ENCODE data around the gene KRTAP10-3.

Gene KRTAP10-3

DNA sequence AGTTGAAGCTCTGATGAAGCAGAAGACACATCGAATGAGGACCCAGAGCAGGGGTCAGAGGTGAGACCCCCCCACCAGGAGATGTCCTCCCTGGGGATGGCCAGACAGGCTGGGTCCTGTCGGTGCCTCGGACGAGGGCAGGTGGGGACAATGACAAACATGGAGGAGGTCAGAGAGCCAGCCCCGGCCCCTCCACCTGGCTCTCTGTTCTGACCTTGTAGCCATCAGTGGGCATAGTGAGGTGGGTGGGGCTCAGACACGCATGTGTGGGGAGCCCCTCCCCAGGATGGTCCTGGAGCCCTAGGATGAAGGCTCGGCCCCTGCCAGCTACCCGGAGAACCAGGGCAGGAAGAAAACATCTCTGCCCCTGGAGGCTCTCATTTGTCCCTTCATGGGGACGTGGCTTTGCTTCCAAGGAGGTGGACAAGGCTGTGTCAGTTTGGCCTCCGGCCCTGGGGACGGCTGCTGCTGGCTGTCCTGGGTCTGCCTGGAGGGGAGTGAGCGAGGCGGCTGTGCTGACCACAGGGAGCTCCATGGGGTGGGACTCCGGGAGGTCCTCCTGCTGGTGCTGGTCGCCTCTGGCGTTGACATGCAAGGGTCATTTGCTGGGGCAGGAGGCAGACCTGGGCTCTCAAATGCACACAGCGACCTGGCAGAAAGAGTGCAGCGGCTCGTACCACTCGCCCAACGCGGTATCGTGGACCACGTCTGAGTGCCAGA, 31.2 kb upstream of the KRTAP10-3 start:
- no peak for DNase-seq

DNA sequence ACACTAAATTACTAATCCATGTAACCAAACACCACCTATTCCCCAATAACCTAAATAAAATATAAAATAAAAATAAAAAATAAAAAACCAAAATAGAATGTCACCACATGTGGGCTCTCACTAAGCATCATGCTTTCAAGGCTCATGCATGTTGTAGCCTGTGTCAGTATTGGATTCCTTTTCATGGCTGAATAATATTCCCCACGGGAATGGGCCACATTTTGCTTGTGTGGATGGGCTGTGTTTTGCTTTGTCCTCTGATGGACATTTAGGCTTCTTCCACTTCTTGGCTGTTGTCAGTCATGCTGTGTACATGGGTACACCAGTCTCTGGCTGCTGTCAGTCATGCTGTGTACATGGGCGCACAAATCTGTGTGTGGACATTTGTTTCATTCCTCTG, 30.5 kb upstream of the KRTAP10-3 start:
- no peak for DNase-seq

DNA sequence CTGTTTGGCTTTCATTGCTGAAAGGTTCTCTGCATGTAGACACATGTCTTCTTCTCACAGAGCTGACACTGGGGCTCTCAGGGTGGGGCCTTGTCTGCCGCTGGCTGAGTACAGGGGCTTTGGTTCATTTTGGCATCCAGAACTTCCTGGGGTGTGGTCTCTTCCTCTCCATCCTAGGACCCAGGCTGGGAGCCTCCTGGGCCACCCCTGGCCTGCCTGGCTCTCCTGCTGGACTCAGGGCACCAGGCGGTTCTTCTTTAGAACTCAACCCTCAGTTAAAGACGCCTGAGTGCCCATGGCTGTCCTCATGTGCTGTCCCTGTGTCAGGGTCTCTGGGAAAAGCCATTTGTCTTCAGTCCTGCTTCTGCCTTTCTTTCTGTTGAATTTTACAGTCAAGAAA, 27.3 kb upstream of the KRTAP10-3 start:
- DNase-seq: no peak

DNA sequence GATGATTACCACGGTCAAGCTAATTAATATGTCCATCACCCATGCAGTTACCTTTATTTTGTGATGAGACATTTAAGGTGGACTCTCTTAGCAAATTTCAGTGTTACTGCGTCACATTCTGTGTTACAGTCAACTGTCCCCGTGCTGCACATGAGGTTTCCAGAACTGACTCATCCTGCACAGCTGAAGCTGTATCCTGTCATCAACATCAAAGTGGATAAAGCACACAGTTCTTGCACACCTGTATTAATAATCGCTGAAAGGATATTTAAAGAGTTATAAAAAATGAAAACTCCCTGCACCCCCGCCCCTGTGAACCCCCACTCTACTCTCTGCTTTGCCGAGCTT, 25.2 kb upstream of the KRTAP10-3 start:
- no peak for DNase-seq

DNA sequence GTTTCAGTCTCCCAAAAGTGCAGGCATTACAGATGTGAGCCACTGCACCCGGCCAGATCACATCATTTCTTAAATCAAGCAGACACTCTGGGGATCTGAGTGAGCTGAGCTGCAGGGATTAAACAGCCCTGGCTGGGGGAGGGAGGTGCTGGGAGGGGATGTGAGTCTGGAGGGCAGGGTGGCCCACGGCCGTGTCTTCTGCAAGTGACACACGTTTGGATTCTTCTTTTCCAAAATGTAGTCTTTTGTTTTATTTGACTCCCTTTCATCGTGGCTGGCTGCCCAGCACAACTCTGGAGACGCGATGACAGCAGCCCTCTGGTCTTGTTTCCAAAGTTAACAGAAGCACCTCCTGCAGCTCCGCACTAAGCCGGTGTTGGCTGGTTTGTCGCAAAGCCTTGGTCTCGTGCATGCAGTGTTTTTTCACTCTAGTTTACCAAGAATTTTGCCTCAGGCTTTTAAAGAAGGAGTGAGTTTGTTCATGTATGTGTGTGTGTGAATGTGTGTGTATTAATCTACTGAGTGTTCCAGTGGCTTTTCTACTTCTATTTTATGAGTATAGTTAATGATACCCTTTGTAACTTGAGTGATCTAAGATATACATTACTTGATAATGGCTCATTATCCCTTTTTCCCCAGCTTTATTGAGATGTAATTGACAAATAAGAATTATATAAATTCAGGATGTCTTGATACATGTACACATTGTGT, 24.6 kb upstream of the KRTAP10-3 start:
- DNase-seq: peak in 1 of 2 experiments; percentile 51

DNA sequence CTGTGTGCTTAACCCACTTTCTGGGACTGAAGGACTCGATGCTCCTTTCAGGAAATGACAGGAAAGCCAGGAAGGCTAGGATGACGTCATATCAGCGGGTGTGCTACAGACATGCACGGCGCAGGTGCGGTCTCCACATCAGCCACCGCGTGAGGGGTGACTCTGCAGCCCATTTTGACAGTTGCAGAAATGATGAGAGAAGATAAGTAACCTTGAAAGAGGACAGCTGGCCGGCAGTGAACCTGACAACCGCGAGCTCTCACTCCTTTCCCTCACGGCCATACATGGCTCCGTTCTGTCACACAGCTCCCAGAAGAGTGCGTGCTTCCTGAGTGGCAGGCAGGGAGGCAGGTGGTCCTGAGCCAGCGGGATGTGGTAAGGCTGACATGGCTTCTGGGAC, 23.5 kb upstream of the KRTAP10-3 start:
- DNase-seq: no peak

DNA sequence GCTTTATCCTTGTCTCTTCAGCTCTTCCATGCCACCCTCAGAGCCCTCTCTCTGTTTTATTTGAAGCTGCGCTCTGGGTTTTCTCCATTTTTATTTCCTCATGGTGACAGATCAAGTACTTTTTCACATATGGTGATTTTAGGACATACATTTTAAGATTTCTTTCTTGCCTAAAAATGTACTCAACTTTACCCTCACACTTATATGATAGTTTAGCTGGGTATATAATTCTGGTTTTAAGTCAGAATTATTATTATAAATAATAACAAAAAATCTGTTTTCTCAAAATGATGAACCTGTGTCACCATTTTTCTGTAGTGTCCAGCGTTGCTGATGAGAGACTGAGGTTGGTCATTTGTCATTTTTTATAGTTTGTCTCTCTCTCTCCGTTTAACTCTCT, 22.6 kb upstream of the KRTAP10-3 start:
- no peak for DNase-seq

DNA sequence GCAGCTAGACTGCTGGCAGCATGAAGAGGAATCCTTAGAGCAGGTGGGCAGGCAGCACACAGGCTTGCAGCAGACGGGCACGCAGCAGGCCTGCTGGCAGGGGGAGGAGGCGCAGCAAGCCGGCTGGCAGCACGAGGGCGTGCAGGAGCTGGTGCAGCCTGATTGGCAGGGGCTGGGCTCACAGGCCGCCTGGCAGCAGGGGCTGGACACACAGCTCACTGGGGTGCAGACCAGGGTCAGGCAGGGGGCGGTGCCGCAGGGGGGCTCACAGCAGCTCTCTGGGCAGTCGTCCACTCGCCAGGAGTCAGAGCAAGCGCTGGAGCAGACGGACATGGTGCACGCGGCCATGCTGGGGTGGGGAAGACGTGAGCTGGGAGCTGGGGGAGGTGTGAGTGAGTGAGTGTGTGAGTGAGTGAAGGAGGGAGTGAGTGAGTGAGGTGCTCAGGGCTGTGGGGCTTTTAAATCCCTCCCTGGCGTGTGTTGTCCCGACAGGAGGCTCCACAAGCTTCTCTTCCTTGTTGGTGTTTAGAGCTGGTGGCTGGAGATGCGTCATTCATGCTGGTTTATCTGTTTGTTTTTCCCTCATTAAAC, 21.7 kb upstream of the KRTAP10-3 start, which contains the start of gene KRTAP10-5:
Gene KRTAP10-5 (minus strand): TSS at position 374 of the 591 bp plus-strand sequence. CDS start 26 bp downstream, at position 348.
- DNase-seq: peak; percentile 31 to 65

DNA sequence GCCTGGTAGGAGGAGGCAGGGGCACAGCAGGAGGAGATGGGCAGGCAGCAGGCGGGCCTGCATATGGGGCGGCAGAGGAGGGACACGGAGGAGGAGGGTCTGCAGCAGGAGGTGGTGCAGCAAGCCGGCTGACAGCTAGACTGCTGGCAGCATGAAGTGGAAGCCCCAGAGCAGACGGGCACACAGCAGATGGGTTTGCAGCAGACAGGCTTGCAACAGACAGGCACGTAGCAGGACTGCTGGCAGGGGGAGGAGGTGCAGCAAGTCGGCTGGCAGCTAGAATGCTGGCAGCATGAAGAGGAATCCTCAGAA, 21.2 kb upstream of the KRTAP10-3 start:
- DNase-seq: no peak

DNA sequence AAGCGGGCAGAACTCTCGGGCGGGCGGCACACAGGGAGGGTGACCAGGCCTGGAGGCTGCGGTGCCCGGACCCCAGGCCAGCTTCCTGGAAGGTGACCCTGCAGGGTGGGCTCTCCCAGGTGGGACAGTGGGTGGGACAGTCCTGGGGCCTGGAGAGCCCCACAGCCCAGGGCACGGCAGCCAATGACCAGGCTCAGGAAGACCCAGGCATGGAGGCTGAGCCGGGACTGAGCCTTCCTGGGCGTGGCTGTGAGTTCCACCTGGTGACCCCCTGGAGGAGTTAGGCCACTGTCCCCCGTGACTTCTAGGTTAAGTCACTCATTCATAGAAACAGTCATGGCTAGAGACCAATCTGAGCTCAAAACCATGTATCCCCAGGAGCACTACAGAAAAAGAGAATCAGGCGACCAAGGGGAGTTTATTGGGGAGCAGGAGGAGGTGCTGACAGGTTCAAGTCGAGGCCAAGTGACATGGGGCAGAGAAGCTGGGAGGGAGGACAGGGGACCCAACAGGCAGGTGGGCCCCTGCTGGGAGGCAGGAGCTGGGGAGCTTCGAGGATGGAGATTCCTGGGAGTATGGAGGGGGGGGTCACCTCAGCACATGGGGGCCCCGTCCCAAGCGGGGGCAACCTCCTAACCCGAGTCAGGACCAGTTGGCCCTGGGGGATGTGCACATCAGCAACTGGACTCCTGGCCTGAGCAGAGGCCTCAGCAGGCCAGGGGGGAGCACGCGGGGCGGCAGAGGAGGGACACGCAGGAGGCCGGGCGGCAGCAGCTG, 20.6 kb upstream of the KRTAP10-3 start:
- DNase-seq: no peak

DNA sequence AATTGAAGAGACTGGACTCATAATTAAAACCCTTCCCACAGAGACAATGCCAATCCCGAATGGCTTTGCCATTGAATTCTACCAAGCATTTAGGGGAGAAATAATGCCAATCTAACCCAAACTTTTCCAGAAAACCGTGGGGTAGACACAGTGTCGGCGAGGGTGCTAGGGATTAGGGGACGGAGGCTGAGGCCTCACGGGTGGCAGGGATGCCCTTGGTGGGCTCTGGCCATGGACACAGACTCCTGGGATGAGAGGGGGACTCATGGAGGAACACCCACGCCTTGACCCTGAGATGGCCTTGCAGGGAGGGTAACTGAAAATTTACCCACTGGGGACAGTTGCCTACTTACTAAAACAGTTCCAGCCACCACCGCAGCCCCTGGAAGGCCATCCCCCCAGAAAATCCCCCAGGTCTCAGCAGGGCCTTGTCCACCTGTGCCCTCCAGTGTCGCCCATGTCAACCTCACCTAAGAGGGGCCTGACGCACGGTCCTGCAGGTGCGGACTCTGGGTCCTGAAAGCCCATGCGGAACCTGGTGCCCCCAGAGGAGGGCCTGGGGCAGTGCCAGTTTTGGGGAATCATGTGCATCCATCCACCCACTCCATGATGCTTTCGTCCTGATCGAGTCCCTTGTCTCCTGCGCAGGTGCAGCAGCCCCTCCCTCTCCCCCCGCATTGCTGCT, 19.9 kb upstream of the KRTAP10-3 start:
- no peak for DNase-seq

DNA sequence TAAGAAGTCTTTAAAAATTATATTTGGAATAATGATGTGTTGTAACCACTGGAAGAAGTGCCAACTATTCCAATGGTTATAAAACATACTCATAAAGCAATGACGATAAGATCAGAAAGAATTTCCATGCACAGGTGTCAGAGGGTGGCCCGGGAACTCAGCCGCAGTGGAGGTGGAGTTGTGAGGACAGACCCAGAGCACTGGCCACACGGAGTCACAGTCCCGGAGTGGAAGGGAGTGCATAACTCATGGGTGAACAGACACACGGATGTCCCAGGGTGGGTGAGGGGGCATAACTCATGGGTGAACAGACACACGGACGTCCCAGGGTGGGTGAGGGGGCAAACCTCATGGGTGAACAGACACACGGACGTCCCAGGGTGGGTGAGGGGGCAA, 17.4 kb upstream of the KRTAP10-3 start:
- no peak for DNase-seq

DNA sequence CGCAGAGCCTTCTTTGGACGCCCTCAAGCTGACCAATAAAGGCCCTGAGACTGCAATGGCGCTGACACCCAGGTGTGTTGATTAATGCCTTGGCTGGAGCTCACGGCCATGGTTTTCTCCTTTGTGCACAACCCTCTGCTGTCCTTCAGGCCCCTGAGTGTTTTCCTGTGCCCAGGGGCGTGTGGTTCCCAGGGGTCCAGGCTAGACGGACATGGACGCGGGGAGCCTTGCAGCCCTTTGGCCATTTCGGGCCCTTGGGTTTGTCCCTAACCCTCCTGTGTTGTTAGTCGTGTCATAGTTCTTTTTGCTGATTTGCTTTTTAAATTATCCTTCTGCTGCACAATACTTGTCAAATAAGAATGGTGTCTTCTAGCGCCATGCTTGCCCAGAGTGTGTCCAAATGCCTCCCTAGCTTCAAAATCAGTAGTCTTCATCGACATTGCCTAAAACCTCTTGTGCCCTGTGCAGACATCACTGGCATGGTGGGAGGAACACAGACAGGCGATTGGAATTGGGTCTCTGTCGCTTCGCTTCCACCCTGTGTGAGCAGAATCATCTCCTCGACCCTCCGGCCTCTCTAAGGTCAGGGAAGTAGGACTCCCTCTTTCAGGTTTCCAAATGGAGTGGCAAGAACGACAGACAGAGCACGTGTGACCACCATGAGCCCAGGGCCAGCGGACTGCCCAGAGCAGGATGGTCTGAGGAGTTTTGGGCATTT, 16.9 kb upstream of the KRTAP10-3 start:
- no peak for DNase-seq

DNA sequence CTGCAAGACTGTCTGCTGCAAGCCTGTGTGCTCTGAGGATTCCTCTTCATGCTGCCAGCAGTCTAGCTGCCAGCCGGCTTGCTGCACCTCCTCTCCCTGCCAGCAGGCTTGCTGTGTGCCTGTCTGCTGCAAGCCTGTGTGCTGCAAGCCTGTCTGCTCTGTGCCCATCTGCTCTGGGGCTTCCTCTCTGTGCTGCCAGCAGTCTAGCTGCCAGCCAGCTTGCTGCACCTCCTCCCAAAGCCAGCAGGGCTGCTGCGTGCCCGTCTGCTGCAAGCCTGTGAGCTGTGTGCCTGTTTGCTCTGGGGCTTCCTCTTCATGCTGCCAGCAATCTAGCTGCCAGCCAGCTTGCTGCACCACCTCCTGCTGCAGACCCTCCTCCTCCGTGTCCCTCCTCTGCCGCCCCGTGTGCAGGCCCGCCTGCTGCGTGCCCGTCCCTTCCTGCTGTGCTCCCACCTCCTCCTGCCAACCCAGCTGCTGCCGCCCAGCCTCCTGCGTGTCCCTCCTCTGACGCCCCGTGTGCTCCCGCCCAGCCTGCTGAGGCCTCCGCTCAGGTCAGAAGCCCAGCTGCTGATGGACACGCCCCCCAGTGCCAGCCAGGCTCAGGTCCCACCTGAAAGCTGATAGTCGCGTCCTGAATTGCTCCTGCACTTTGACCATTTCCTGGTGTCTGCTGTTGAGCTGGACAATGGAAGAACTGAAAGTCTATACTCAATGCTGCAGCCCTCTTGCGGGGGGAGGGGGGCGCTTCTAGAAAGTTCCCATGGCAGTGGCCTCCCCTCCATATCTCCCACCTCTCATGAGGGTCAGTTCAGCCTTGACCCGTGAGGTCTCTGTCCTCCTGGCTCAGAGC, 16.1 kb upstream of the KRTAP10-3 start:
- no peak for DNase-seq

DNA sequence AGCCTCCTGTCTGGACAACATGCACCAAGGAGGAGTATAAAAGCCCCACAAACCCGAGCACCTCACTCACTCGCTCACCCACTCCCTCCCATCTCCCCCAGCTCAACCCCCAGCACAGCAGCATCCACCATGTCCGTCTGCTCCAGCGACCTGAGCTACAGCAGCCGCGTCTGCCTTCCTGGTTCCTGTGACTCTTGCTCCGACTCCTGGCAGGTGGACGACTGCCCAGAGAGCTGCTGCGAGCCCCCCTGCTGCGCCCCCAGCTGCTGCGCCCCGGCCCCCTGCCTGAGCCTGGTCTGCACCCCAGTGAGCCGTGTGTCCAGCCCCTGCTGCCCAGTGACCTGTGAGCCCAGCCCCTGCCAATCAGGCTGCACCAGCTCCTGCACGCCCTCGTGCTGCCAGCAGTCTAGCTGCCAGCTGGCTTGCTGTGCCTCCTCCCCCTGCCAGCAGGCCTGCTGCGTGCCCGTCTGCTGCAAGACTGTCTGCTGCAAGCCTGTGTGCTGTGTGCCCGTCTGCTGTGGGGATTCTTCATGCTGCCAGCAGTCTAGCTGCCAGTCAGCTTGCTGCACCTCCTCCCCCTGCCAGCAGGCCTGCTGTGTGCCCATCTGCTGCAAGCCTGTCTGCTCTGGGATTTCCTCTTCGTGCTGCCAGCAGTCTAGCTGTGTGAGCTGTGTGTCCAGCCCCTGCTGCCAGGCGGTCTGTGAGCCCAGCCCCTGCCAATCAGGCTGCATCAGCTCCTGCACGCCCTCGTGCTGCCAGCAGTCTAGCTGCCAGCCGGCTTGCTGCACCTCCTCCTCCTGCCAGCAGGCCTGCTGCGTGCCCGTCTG, 15.2 kb upstream of the KRTAP10-3 start, which contains the start of gene KRTAP10-4:
Gene KRTAP10-4 (plus strand): TSS at position 100 of the 827 bp plus-strand sequence. CDS start 30 bp downstream, at position 130.
- peak in 1 of 2 experiments; percentile 25 for DNase-seq

DNA sequence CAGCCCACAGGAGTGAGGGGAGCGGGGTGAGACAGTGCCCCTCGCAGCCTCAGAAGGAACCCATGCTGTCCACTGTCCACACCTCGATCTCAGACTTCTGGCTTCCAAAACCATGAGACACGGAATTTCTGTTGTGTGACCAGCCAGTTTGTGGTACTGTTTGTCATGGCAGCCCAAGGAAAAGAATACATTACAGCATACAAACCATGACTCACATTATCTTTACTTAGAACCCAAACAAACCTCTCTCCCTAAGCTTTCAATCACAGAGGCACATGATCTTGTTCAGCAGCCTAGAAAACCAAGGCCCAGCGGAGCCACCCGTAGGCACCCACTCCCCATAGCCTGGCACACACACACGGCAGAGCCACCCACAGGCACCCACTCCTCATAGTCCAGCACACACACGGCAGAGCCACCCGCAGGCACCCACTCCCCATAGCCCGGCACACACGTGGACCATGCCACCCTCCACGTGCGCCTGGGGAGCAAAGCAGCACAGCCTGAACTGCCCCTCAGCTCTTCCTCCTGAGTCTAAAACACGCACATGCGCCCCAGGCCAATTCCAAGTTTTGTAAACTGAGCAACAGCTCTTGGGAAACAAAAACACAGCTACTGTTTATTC, 14.5 kb upstream of the KRTAP10-3 start:
- no peak for DNase-seq

DNA sequence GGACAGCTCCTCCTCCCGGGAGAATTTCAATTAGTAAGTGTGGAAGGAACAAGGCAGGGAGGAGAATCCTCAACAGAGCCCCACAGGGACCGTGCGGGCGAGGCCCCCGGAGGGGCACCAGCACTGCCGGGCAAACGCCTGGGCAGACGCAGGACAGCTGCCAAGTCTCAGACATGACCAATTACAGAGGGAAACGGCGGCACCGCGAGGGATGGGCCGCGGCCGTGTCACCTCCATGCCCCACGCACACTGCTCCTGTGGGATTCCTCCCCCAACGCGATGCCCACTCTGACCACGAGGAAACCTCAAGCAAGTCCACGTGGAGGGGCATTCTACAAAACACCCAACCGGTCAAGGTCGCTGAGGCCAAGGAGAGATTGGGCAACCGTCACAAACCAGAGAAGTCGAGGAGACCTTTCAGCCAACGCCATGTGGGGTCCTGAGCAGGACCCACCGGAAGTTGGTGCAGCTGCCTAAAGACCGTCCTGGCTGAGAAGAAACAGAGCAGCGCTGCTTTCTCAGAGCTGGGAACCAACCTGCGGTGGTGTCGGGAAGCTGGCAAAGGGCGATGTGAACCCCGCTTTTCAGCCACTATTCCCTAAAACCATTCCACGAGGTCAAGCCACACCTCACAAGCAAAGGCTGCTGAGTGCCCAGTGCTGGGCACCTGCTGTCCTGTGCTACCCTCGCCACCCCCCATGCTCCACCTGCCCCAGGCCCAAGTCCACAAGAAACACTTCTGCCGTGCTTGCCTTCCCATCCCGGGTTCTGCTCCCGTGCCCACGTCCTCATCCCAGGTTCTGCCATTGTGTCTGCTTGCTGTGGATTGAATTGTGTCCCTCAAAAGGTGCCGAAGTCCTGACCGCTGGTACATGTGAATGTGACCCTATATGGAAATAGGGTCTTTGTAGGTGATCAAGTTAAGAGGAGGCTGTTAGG, 13.5 kb upstream of the KRTAP10-3 start:
- no peak for DNase-seq

DNA sequence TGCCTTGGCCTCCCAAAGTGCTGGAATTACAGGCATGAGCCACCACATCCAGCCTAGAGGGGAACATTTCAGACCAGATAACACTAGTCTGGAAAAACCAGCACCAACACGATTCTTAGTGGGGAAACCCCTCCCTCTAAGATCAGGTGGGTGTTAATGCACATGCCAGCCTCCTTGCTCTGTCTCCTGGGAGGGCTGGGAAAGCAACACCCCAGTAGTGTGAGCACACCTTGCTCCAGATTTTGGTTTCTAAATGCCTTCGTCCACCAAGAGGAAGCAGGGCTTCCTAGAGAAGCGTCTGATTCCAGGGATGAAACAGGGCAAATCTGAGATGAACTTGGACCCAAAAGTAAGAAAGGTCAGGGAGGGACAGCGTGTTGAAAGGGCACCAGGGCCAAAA, 12.7 kb upstream of the KRTAP10-3 start:
- no peak for DNase-seq
